ENCODE results near the gene MLLT10.

MLLT10 gene

DNA sequence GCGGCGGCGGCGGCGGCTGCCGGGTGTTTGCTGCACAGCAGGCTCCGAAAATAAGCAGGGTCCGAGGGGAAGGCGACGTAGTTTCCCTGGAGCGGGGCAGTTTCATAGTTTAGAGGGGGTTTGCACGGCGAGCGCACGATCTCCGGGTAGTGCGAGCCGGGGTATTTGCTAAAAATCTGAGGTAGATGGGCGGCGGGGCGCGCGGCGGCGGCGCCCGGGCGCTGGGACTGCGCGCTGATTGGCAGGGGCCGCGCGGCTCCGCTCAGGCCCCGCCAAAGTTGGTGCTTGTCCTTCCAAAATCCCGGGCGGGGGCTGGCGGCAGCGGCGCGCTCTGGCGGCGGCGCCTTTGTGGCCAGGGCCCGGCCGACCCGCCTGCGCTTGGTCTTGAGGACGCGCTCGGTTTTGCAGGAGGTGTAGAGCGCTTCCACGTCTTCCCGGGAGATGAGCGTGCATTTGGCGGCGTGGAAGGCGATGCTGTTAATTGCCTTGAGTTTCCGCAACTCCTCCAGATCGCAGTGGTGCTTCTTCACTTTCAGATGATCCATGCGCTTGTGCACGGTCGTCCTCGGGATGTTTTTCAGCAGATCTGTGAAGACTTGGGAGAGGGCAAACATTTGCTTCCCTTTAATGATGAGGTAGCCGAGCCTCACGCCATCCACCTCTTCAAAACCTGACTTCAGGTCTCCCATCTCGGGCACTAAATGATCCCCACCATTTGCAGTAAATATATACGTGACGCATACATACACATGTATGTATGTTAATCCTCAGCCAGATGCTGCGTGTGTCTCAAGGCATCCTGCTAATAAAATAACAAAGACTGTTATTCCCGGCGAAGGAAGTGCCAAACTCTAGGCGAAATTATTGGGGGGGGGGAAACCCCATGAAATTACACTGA, 16.6 kb upstream of the MLLT10 start:
- no peak for DNase-seq

DNA sequence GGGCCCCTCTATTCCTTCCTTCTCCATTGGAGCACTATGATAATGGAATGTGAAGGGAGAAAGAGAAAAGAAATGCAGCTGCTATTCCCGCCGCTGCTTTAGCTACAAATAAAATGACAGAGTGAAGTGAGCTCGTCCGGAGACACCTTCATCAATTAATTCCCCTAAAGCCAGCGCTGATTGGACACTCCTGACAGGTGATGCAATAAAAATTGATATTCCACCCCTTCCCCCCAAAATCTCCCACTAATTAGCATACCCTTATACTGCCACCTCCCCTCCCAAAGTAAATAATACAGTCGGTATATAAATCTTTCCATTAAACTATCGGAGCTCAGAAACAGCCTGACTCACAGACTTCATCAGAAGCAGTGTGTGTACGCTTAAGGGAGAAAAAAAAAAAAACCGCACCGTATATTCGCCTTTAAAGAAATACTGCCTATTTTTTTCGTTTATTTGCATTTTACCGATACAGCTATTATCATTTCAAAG, 15.8 kb upstream of the MLLT10 start:
- DNase-seq, result peak; percentile 15

DNA sequence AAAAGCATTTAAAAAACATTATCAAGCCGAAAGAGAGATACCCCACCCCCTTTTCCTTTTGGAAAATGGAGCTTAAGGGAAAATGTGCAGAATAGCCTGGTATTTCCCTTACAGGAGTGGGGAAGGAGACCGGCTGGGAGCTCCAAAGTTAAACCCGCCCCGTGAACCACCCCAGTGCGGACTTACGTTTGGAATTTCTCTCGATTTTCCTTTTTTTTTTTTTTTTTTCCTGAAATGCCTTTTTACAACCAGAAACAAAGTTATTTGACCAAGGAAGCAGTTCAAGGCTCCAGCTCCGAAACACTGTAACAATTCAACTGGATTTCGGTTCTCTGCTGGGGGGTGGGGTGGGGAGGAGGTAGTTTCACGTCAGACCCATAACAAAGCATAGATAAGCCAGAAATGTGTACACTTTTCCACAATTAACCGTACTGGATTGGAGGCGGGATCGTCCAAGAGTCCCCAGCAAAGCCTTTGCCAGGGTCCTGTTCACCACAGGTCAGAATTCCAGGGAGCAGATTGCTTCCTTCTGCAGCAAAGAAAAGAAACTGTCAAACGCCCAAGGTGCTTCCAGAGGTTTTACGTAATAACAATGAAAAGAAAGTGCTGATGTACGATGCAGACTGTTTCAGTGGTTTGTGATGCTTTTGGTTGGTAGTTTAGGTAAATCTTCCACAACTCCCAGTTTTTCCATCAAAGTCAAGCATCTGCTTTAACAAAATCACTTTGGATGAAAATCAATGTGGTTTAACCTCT, 15.2 kb upstream of the MLLT10 start:
- DNase-seq, result no peak

DNA sequence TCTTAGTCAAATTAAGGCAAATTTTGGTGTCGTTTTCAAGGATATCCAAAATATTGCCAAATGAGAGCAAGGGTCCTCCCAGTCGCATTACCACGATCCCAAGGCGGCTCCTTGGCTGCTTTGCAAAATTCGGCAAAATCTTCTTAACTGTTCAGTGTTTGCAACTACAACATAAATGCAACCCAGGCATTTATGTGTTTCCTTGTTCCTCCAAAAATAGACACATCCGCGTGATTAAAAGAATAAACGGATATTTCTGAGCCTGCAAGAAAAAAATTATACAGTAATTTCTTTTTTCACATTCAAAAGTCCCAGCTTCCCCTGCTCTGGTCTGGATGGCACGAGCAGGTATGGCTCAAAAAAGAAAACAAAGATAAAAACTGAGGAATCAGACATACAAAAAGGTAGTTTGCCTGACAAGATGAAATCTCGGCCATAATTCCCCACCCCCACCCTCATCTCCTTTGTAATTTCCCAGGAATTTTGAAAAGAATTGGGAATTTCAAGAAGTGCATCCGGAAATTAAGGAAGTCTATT, 14.6 kb upstream of the MLLT10 start:
- no peak for DNase-seq

DNA sequence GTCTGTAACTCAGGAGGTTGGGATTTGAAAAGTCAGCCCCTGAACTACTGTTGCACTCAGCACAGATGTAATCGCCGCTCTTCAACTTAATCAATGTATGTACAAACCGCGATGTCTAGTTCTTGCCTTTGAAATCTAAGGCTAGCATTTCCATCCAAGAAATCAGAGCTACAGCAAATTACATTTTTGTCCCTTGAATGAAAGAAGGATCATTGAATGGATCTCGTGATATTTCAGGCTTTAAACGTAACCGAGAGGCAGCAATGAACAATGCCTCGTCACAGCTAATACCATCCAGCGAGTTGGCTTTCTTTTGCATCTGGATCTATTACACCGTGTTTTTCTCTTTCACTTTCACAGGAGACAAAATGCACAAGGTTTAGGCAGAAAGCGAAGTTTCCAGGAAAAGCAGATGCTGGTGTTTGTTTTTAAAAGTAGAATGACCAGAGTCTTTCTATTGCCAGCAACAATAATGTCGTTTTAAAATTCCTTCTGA, 14.0 kb upstream of the MLLT10 start:
- DNase-seq, result peak; percentile 26

DNA sequence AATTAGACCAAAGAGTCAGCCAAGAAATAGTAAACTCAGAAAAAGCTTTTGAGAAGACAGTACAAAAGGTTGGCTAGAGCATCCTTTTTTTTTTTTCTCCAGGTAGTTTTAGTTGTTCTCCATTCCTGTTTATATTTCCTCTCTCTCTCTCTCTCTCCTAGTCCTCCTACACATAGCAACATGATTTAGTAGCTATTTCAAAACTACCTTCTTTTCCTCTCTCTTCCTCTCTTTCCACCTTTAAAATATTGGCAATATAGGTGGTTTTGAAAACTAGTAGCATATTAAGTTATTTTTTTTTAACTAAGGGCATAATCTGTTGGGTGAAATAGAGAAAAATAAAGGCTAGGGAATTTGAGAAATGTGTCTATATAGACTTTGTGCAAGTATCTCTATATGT, 13.5 kb upstream of the MLLT10 start:
- DNase-seq, result no peak

DNA sequence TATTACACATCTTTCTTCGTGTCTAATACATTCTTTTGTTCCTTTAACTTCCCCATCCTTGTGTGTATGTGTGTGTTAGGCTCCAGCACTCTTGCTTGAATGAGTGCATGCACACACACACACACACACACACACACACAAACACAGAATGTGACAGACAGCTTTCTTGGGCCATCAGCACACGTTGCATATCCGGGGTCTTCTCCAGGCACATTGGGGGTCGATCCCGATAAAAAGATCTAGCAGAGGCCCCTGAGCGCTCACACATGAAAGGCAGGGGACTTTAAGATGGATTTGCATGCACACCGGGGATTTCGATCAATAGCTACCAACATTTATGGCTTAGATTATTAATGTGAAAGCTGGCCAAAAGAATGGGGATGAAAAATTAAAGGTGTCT, 13.1 kb upstream of the MLLT10 start:
- DNase-seq, result no peak

DNA sequence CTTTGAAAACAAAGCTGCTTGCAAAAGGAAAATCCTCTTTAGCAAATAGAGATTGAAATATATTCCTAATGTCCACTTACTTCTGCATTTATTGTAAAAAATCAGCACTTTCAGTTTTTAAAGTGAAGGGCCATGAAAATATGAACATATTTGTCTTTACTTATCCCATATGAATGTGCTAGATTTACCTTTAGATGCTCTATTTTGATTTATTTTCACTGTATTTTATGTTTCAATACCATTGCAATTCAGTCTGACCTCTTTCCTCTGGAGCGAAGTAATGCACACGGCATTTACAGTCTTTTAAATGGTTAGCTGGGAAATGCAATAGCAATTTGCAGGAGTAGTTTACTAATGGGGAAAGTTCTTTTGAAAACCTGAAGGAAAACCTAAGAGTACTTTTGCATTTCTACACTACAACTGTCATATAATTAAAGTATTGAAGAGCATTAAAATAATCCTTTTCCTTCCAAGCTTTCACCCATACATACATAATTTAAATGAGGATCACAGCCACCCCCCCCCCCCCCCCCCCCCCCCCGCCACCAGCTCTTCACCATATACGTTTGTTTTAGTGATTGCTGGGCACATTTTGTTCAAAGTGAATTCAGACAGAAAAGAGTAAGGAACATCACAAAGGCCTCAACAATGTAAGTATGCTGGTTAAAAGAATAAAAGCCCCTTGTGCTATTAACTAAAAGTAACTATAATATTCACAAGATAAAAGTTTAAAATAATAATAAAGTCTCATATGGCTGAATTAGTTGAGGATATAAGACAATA, 12.1 kb upstream of the MLLT10 start:
- no peak for DNase-seq

DNA sequence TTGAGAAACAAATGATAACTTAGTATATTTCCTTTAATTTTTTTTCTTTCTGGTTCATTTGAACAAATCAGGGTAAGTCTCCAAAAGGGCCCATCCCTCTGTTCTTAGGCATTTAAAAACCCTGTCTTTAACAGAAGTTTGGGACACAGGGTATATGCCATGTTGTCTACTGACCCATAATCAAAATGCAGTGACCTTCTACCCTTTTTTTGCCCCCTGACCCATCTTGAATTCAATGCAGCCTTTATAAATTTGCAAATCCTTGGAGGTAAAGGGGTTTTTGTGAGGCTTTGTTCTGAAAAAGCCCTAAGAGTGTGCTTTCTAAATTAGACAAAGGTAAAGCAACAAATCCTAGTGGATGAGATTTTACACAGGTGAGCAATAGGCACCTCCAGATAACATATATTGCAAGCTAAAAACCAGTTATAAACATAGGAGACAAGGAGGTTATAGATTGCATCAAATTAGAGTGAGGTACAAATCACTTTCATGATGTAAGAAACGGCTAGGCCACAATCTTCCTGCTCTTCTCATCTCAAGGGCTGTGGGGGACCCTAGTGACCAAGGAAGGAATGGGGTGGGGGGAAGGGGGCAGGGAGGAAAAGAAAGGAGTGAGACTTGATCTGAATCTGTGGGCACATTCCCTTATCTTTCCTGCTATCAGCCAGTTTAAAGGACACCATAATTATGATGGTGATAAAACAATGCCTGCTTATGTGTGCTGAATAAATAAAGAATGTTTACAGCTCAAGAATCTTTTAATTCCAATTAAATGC, 11.2 kb upstream of the MLLT10 start:
- no peak for DNase-seq

DNA sequence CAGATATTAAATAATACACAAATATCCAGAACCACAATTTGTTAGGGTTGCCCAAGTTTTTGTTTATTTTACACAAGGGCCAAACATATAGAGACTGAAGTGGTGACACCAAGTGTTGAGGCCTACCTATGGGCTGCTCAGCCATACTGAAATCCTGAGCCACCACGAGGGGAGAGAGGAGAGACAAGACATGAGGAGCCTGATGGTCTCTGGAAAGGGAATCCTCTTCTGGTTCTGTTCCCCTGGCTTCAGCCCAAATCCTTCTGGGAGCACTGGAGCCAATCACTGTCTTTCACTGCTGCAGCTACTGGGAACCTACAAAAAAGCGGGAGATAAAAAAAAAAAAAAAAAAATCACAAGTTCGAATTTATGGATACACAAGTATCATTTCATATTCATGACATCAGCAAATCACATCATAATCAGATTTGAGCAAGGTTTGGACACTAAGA, 10.4 kb upstream of the MLLT10 start:
- DNase-seq, result no peak

DNA sequence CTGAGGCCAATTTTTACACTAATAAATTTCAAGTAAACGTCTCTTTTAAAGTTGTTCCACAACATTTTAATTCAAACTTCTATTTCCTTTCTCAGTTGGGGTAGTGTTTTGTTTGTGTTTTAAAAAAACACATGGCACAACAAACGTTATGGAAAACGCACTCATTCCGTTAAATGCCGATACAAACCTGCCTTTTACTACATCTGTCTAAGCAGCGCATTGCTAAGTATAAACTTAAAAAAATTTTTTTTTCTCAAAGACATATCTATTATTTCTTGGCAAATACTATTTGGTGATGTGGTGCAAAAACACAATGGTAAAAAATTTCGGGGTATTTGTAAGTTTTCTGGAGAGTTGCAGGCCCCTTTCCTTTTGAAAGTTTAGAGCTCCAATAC, 9.9 kb upstream of the MLLT10 start:
- DNase-seq, result no peak

DNA sequence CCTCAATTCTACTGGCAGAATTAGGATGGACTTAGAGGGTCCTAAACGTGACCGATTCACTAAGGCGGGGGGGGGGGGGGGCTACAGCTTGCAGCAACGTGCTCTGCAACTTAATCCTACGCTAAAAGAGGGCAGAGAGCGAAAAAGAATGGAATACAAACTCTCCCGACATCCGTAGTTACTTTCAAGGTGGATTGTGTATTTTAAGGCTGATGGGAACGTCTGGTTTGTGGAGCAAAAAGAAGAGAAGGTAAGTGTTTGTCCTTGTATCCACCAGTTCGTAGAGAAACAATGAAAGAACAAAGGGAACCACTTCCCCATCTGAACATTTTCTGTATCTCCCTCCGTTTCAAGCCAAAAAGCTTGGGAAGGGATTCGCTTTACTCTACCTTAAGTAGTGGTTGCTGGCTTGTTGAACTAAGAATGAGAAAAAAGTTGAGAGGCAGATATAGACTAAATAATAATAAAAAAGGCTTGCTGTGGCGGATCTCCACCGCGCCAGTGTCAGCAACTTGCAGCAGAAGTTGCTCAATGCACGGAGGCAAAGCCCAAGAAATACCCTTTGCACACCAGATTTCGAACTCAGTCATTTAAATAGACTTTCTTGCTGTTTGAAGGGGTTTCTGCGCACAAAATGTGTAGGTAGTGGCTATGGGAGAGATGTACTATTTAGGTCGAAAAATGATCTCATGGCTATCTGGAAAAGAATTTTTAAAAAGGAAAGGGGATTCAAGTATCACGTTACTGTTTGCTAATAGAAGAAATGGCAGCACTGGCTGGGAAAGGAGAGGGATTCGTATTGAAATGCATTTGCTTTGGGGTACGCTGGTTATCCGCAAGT, 9.3 kb upstream of the MLLT10 start:
- peak; percentile 47 for DNase-seq

DNA sequence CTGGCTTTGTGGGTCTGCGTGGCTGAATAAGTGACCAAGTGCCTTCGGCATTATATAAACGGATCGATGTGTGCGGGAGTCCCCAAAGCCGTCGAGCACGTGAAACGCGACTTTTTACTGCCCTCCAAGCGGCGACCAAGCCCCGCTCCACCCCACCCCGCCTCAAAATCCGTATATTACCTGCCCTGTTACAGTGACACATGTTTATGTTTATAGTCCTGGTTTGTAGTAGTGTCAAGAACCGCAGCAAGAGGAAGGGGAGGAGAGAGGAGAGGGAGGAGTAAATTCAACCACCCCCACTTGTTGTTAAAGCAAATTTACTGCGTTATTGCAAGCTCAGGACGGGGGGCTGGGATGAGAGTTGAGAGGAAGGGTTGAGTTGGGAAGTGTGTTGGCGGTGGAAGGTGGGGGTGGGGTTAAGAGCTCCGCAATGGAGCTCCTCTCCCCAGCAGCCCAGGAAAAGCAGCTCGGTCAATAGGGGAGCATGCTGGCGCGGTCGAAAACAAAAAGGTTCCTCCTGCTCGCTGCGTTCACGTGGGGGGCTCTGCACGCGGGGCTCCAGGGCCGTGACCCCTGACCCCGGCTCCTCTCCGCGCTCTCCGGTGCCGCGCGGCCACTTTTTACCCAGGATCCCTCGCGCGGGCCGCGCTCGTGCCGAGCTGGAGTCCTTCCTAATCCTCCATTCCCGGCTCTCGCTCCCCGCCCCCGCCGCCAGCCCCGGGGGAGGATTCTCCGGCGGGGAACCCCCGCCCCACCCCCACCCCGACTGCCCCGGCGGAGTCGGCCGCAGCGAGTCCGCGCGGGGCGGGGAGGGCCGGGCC, 8.5 kb upstream of the MLLT10 start, which contains the start of gene SKIDA1:
Gene SKIDA1, minus strand, starts transcription at position 316 of the 821 bp plus-strand sequence. CDS start 7,860 bp downstream, outside the sequence.
- DNase-seq, result peak; percentile 47

DNA sequence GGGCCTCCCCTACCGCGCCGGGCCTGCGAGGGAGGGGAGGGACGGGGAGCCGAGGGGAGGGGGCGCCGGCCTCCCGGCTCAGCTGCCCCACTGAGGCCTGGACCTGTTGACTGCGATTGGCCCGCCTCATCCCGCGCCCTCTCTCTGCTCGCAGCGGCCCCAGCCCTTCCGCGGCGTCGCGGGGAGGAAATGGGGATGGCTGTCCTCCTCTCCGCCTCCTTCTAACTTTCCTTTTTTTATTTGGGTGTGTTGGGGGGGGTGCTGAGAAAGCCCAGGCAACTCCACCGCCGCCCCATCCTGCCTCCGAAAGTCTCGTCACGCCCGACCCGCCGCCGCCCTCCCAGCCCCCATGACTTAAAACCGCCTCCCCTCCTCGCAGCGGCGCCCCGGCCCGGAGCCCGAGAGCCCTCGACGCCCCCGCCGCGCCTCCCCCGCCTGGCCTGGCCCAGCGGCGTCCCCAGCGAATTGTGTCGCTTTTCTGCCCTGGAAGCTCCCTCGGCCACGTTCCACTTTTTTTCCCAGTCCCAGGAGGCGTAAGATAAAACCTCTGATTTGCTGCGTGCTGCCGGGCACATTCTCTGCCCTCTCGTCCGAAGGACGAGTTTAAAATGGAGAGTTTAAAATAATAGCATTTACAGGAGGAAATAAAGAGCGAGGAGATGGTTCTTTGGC, 7.7 kb upstream of the MLLT10 start:
- peak; percentile 60 for DNase-seq

DNA sequence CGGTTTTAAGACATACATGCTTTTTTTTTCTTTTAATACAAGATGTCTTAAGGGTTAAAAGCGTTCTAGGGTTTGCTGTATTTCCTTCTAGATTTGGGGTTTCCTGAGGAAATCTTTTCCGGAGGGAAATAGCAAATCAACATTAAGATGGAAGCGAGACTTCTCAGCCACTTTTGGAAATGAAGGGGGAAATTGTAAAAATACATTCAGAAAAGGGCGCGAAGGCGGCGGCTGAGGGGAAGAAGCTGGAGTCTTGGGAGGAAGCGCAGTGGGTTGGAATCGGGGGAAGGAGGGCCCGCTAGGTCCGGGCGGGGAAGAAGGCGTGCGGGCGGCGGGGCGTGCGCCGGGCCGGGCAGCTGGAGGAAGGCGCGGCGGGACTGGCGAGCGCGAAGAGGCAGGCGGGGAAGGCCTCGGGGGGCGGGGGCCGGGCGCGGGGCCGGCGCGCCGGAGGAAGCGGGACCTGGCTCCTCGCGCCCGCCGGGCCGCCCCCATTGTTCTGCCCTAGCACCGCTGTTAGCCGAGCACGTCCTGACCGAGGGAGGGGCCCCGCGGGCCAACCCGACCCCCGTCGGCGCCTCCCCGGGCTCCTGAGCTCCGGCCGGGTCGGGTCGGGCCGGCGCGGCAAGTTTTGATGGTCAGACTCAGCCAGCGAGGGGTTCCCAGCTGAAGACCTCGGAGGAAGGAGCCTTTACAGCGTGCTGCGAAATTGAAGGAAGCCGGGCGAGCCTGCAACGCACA, 7.0 kb upstream of the MLLT10 start:
- peak; percentile 60 for DNase-seq

DNA sequence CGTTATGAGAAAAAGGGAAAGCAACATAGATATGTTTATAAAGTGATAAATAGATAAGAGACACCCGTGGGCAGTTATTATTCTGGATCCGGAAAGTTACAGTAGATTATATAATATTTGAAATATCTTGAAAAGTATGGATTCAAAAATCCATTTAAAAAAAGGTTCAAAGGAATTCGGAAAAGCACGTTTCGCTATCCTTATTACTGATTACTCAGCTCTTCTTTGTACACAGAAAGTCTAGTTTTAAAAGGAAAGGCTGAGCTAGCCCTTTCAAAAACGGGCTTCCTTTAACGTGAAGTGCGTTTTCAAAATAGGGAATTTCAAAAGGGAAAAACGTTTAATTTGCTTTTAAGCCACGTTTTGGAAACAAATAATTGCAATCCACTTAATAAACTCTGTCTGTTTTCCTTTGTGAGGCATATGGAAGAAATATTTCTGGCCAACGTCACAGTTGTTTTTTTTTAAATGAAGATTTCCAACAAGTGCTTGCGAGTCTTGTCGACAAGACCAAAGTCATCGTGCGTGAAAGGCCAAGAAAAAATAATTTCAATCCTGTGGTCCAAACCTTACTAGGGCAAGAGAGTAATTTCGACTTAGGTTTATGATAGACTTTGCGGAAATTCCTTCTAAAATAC, 6.3 kb upstream of the MLLT10 start:
- peak; percentile 59 for DNase-seq

DNA sequence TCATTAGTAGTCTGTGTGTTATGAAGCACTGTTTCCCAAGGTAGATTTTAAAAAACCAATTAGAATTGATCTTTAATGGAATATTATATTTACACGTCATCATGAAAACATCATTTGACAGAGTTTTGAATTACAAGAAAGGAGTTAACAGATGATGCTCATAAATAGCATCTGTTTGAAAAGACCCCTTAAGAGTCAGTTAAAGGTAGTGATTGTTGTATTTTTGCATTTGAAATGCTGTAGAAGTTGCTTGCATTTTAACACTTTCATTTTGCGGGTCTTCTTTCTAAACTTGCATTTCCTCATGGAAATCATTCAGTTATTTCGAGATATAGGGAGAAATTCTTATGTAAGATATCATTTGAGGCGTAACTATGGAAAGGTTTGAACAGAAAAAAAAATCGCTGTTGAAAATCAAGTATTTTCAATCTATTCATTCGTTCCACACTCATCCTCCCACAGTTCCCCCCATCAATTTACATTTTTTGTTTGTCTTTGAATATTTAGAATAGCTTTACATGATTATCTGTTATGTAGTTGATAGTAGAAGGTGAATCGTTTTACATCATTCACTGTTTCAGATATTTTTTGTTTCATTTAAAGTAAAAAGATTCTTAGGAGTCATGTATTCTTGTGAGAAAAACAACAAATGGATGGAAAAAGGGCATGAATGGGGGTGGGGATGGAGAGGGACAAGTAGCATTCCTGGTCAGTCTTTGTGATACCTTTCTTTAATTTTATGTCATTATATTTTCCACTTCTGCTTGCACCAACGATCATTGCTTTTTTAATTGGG, 5.6 kb upstream of the MLLT10 start:
- peak; percentile 64 for DNase-seq
